ENCODE data around the gene KRTAP22-1.

Gene KRTAP22-1

GRCh38 chr21:30600787-30601186, at the start of gene KRTAP22-1:
TSS of gene KRTAP22-1 (plus strand) at chr21:30601087.
- no peak within 1 kb of the TSS for H3K27ac Mint-ChIP-seq
- CTCF ChIA-PET, result no interaction called here

GRCh38 chr21:30552782-30553181, 48.1 kb upstream of the KRTAP22-1 start:
- no peak for DNase-seq
- CTCF ChIA-PET, result no interaction called here
- no peaks in the 10 kb centered on the region for H3K36me3 Mint-ChIP-seq
- no peak overlapping the region for H3K4me3 Mint-ChIP-seq
- no peaks in the 10 kb centered on the region for H3K4me1 Mint-ChIP-seq
- H3K9me3 Mint-ChIP-seq, result no peaks in the 10 kb centered on the region
- no peaks in the 10 kb centered on the region for H3K27me3 Mint-ChIP-seq
- no peak overlapping the region for H3K27ac Mint-ChIP-seq

More at GRCh38 chr21:30600787-30601186, at the start of gene KRTAP22-1:
- no peak for DNase-seq
- H3K4me3 Mint-ChIP-seq, result no peak within 1 kb of the TSS
- H3K27me3 Mint-ChIP-seq, result no peaks in the 10 kb centered on the region
- H3K4me1 Mint-ChIP-seq, result no peaks in the 10 kb centered on the region
- H3K36me3 Mint-ChIP-seq, result no peaks in the 10 kb centered on the region
- peaks cover 6% of the 10 kb centered on the region for H3K9me3 Mint-ChIP-seq

- CTCF ChIA-PET, result no interaction called here
- H3K4me1 Mint-ChIP-seq, result no peaks in the 10 kb centered on the region
- H3K27me3 Mint-ChIP-seq, result no peaks in the 10 kb centered on the region
- H3K9me3 Mint-ChIP-seq, result no peaks in the 10 kb centered on the region
- H3K27ac Mint-ChIP-seq, result no peak overlapping the region
- DNase-seq, result no peak
- no peaks in the 10 kb centered on the region for H3K36me3 Mint-ChIP-seq
- H3K4me3 Mint-ChIP-seq, result no peak overlapping the region
Observed at GRCh38 chr21:30555095-30555494, 45.8 kb upstream of the KRTAP22-1 start.

GRCh38 chr21:30561264-30561895, 39.5 kb upstream of the KRTAP22-1 start, which contains the start of gene KRTAP19-7:
TSS of gene KRTAP19-7 (minus strand) at chr21:30561314. CDS start at chr21:30561289, 25 bp downstream.
- DNase-seq, result no peak
- Mint-ChIP-seq H3K36me3 (no peaks in the 10 kb centered on the region), H3K4me3 (no peak within 1 kb of the TSS), H3K27ac (no peak within 1 kb of the TSS), H3K27me3 (no peaks in the 10 kb centered on the region), H3K4me1 (no peaks in the 10 kb centered on the region), H3K9me3 (no peaks in the 10 kb centered on the region)
- CTCF ChIA-PET, result no interaction called here

GRCh38 chr21:30561957-30562356, 38.9 kb upstream of the KRTAP22-1 start:
- CTCF ChIA-PET, result no interaction called here
- no peak for DNase-seq

GRCh38 chr21:30563072-30563471, 37.8 kb upstream of the KRTAP22-1 start:
- no peak overlapping the region for H3K27ac Mint-ChIP-seq
- DNase-seq, result no peak
- CTCF ChIA-PET, result no interaction called here
- no peaks in the 10 kb centered on the region for H3K36me3 Mint-ChIP-seq
- no peaks in the 10 kb centered on the region for H3K4me1 Mint-ChIP-seq
- no peaks in the 10 kb centered on the region for H3K27me3 Mint-ChIP-seq
- no peaks in the 10 kb centered on the region for H3K9me3 Mint-ChIP-seq
- no peak overlapping the region for H3K4me3 Mint-ChIP-seq

More at GRCh38 chr21:30561957-30562356, 38.9 kb upstream of the KRTAP22-1 start:
- no peak overlapping the region for H3K4me3 Mint-ChIP-seq
- no peaks in the 10 kb centered on the region for H3K36me3 Mint-ChIP-seq
- H3K9me3 Mint-ChIP-seq, result no peaks in the 10 kb centered on the region
- no peak overlapping the region for H3K27ac Mint-ChIP-seq
- H3K4me1 Mint-ChIP-seq, result no peaks in the 10 kb centered on the region
- H3K27me3 Mint-ChIP-seq, result no peaks in the 10 kb centered on the region

GRCh38 chr21:30563630-30564029, 37.3 kb upstream of the KRTAP22-1 start:
- Mint-ChIP-seq H3K27me3 (no peaks in the 10 kb centered on the region), H3K27ac (no peak overlapping the region), H3K4me3 (no peak overlapping the region), H3K4me1 (no peaks in the 10 kb centered on the region), H3K36me3 (no peaks in the 10 kb centered on the region), H3K9me3 (no peaks in the 10 kb centered on the region)
- DNase-seq, result no peak
- CTCF ChIA-PET, result no interaction called here

- H3K27me3 Mint-ChIP-seq, result no peaks in the 10 kb centered on the region
- no peaks in the 10 kb centered on the region for H3K9me3 Mint-ChIP-seq
- no peak for DNase-seq
- H3K4me1 Mint-ChIP-seq, result no peaks in the 10 kb centered on the region
- CTCF ChIA-PET, result interaction anchor here (0.7 kb wide), 1 partner anchor 122 kb away, joined by 3 read pairs; no protein-coding TSS in a partner anchor
- no peaks in the 10 kb centered on the region for H3K36me3 Mint-ChIP-seq
- H3K4me3 Mint-ChIP-seq, result no peak overlapping the region
- no peak overlapping the region for H3K27ac Mint-ChIP-seq
Observed at GRCh38 chr21:30567617-30568016, 33.3 kb upstream of the KRTAP22-1 start.

- Mint-ChIP-seq H3K4me3 (no peak overlapping the region), H3K27me3 (no peaks in the 10 kb centered on the region), H3K4me1 (no peaks in the 10 kb centered on the region), H3K9me3 (no peaks in the 10 kb centered on the region), H3K27ac (no peak overlapping the region), H3K36me3 (no peaks in the 10 kb centered on the region)
- DNase-seq, result no peak
- CTCF ChIA-PET, result no interaction called here
Observed at GRCh38 chr21:30577766-30578165, 23.1 kb upstream of the KRTAP22-1 start.

GRCh38 chr21:30579346-30579745, 21.5 kb upstream of the KRTAP22-1 start:
- no peak for DNase-seq
- Mint-ChIP-seq H3K4me1 (no peaks in the 10 kb centered on the region), H3K27me3 (no peaks in the 10 kb centered on the region), H3K36me3 (no peaks in the 10 kb centered on the region), H3K4me3 (no peak overlapping the region), H3K9me3 (no peaks in the 10 kb centered on the region), H3K27ac (no peak overlapping the region)
- CTCF ChIA-PET, result no interaction called here

GRCh38 chr21:30580132-30580531, 20.8 kb upstream of the KRTAP22-1 start:
- H3K4me3 Mint-ChIP-seq, result no peak overlapping the region
- no peaks in the 10 kb centered on the region for H3K4me1 Mint-ChIP-seq
- no peaks in the 10 kb centered on the region for H3K27me3 Mint-ChIP-seq
- no peak overlapping the region for H3K27ac Mint-ChIP-seq
- CTCF ChIA-PET, result no interaction called here
- no peaks in the 10 kb centered on the region for H3K9me3 Mint-ChIP-seq
- H3K36me3 Mint-ChIP-seq, result no peaks in the 10 kb centered on the region
- DNase-seq, result no peak

- H3K36me3 Mint-ChIP-seq, result no peaks in the 10 kb centered on the region
- CTCF ChIA-PET, result no interaction called here
- no peak for DNase-seq
- no peaks in the 10 kb centered on the region for H3K4me1 Mint-ChIP-seq
- H3K27me3 Mint-ChIP-seq, result no peaks in the 10 kb centered on the region
- no peak overlapping the region for H3K4me3 Mint-ChIP-seq
- no peak overlapping the region for H3K27ac Mint-ChIP-seq
- H3K9me3 Mint-ChIP-seq, result no peaks in the 10 kb centered on the region
Observed at GRCh38 chr21:30582870-30583269, 18.0 kb upstream of the KRTAP22-1 start.

- Mint-ChIP-seq H3K27me3 (no peaks in the 10 kb centered on the region), H3K9me3 (no peaks in the 10 kb centered on the region), H3K27ac (no peak within 1 kb of the TSS), H3K4me3 (no peak within 1 kb of the TSS), H3K36me3 (no peaks in the 10 kb centered on the region), H3K4me1 (no peaks in the 10 kb centered on the region)
- CTCF ChIA-PET, result no interaction called here
- DNase-seq, result no peak
Observed at GRCh38 chr21:30590297-30590696, 10.6 kb upstream of the KRTAP22-1 start, which contains the start of gene KRTAP22-2. TSS of gene KRTAP22-2 (minus strand) at chr21:30590397.

GRCh38 chr21:30592140-30592539, 8.7 kb upstream of the KRTAP22-1 start, which contains the start of gene KRTAP6-3:
TSS of gene KRTAP6-3 (plus strand) at chr21:30592440. CDS start at chr21:30592446, 6 bp downstream.
- no peaks in the 10 kb centered on the region for H3K4me1 Mint-ChIP-seq
- H3K9me3 Mint-ChIP-seq, result no peaks in the 10 kb centered on the region
- H3K4me3 Mint-ChIP-seq, result no peak within 1 kb of the TSS
- H3K27ac Mint-ChIP-seq, result no peak within 1 kb of the TSS
- CTCF ChIA-PET, result no interaction called here
- no peaks in the 10 kb centered on the region for H3K27me3 Mint-ChIP-seq
- H3K36me3 Mint-ChIP-seq, result no peaks in the 10 kb centered on the region
- no peak for DNase-seq

GRCh38 chr21:30598802-30599201, 2.1 kb upstream of the KRTAP22-1 start, which contains the start of gene KRTAP6-2:
TSS of gene KRTAP6-2 (minus strand) at chr21:30598902. CDS start at chr21:30598874, 28 bp downstream.
- peaks cover 6% of the 10 kb centered on the region for H3K9me3 Mint-ChIP-seq
- CTCF ChIA-PET, result no interaction called here
- no peak within 1 kb of the TSS for H3K27ac Mint-ChIP-seq
- H3K36me3 Mint-ChIP-seq, result no peaks in the 10 kb centered on the region
- DNase-seq, result no peak
- H3K4me1 Mint-ChIP-seq, result no peaks in the 10 kb centered on the region
- no peak within 1 kb of the TSS for H3K4me3 Mint-ChIP-seq
- H3K27me3 Mint-ChIP-seq, result no peaks in the 10 kb centered on the region

Data from activated naive CD4-positive, alpha-beta T cell treated with anti-CD3 and anti-CD28 coated beads, Interleukin-2, amount 10 ng/mL, durations not matched to agents 7 days and 5 days (primary cell).